HCT116 (cell line): ENCODE results near the gene LHCGR. TPM values are rescaled to one million over a fixed set of nuclear protein-coding genes. Genes with fewer than 3 reads are reported as not detected.

ENCODE experiments used
- ATAC-seq: fragments of 200-7000 bp; cut with Tn5 transposase; 2 replicates; pipeline ENCODE4 v1.9.1; 2020; ENCODE audit warnings: mild to moderate bottlenecking, moderate library complexity
- BruUV-seq: library from RNA; stranded (reverse); fragments of 400-500 nt; replicated peaks from 2 replicates; lab custom pipeline; 2021; lab: Mats Ljungman, UMichigan
- CTCF ChIA-PET: fragments of 300-600 bp; sonication (Branson Sonifier 250); formaldehyde crosslinking; loops from one replicate; lab custom pipeline; 2021; ENCODE audit warnings: antibody characterized with exemption; lab: Charles Lee
- POLR2A ChIA-PET: fragments of 300-600, 350-600 bp; sonication (Branson Sonifier 250); formaldehyde crosslinking; loops from one replicate; lab custom pipeline; 2021; ENCODE audit warnings: antibody characterized with exemption; lab: Charles Lee
- RAD21 ChIA-PET, 2 experiments: fragments of 300-600 bp; sonication (Branson Sonifier 250); formaldehyde crosslinking; loops; one replicate each; lab custom pipeline; 2023; ENCODE audit warnings: low total read pairs in 2 of 2; ENCODE audit not compliant: uncharacterized antibody in 2 of 2, unreplicated experiment in 2 of 2, low non-redundant PET in 1 of 2; lab: Charles Lee
- DNase-seq: peaks from one replicate; pipeline ENCODE4 v3.0.0-alpha.2; 2010; ENCODE audit warnings: low read depth, low spot score
- H2AFZ ChIP-seq: fragments of 200-600 bp; shearing (Covaris generic), sonication (generic); 2 replicates; pipeline ENCODE4 v1.6.1; 2017; ENCODE audit warnings: low read depth, mixed run types, mixed read lengths, antibody characterized with exemption, low read length; ENCODE audit not compliant: poor library complexity, severe bottlenecking
- H3K27ac ChIP-seq: 2 replicates; pipeline ENCODE4 v1.5.1; 2012; ENCODE audit warnings: low read depth, low read length
- H3K27me3 ChIP-seq: fragments of 200-600 bp; sonication (generic); 2 replicates; pipeline ENCODE4 v1.6.1; 2016; ENCODE audit warnings: mixed run types, low read length, mixed read lengths; ENCODE audit not compliant: insufficient read depth
- H3K36me3 ChIP-seq, 2 experiments: fragments of 200-500 bp in 1 of 2; fragments of 200-600 bp in 1 of 2; sonication (Bioruptor generic) in 1 of 2; sonication (generic) in 1 of 2; 2 replicates each; pipeline versions ENCODE4 v1.5.1 to v1.6.1; 2014 to 2016; ENCODE audit warnings: low read length in 2 of 2, inconsistent platforms in 1 of 2, mixed read lengths in 1 of 2, mixed run types in 1 of 2; ENCODE audit not compliant: insufficient read depth in 2 of 2, control insufficient read depth in 1 of 2
- H3K4me1 ChIP-seq, 2 experiments: fragments of 200-600 bp in 1 of 2; sonication (generic) in 1 of 2; 2 replicates each; pipeline versions ENCODE4 v1.5.1 to v1.6.1; 2012 to 2017; ENCODE audit warnings: low read length in 2 of 2, inconsistent platforms in 1 of 2, mild to moderate bottlenecking in 1 of 2, mixed read lengths in 1 of 2, mixed run types in 1 of 2, moderate library complexity in 1 of 2; ENCODE audit not compliant: insufficient read depth in 2 of 2, control insufficient read depth in 1 of 2
- H3K4me2 ChIP-seq: fragments of 200-600 bp; sonication (generic); 2 replicates; pipeline ENCODE4 v1.6.1; 2017; ENCODE audit warnings: mixed run types, low read length, mixed read lengths
- H3K4me3 ChIP-seq, 2 experiments: fragments of 200-600 bp in 1 of 2; sonication (generic) in 1 of 2; replicated peaks in 1 of 2; 2 replicates each; pipeline ENCODE4 v1.5.1; 2011 to 2016; ENCODE audit warnings: low read length in 2 of 2, control low read depth in 1 of 2, low read depth in 1 of 2, mild to moderate bottlenecking in 1 of 2, mixed read lengths in 1 of 2, mixed run types in 1 of 2
- H3K79me2 ChIP-seq: fragments of 200-600 bp; sonication (generic); 2 replicates; pipeline ENCODE4 v1.6.1; 2017; ENCODE audit warnings: mild to moderate bottlenecking, mixed run types, low read length, moderate library complexity, mixed read lengths; ENCODE audit not compliant: insufficient read depth
- H3K9ac ChIP-seq: fragments of 200-600 bp; sonication (generic); 2 replicates; pipeline ENCODE4 v1.6.1; 2016; ENCODE audit warnings: low read length, mixed read lengths
- H3K9me2 ChIP-seq: fragments of 200-600 bp; sonication (generic), shearing (Covaris generic); 2 replicates; pipeline ENCODE4 v1.6.1; 2017; ENCODE audit warnings: mixed run types, mild to moderate bottlenecking, moderate library complexity; ENCODE audit not compliant: insufficient read depth
- H3K9me3 ChIP-seq, 2 experiments: fragments of 200-500 bp in 1 of 2; fragments of 200-600 bp in 1 of 2; sonication (Bioruptor generic) in 1 of 2; sonication (generic) in 1 of 2; 2 replicates each; pipeline ENCODE4 v1.6.1; 2014 to 2017; ENCODE audit warnings: low read length in 2 of 2, mixed read lengths in 2 of 2, inconsistent platforms in 1 of 2, low read depth in 1 of 2, mild to moderate bottlenecking in 1 of 2, mixed run types in 1 of 2, moderate library complexity in 1 of 2; ENCODE audit not compliant: control insufficient read depth in 1 of 2, insufficient read depth in 1 of 2
- H4K20me1 ChIP-seq: fragments of 200-600 bp; sonication (generic), shearing (Covaris generic); 2 replicates; pipeline ENCODE4 v1.6.1; 2017; ENCODE audit warnings: mixed run types, mild to moderate bottlenecking, moderate library complexity; ENCODE audit not compliant: insufficient read depth
- ATF3 ChIP-seq: IDR thresholded peaks from 2 replicates; pipeline ENCODE4 v1.6.1; 2012
- CTCF ChIP-seq, 3 experiments: fragments of 200-600 bp in 1 of 3; sonication (generic) in 1 of 3; IDR thresholded peaks in 2 of 3; conservative IDR thresholded peaks in 1 of 3; 2 replicates each; pipeline ENCODE4 v1.5.1; 2012 to 2017; ENCODE audit warnings: low read depth in 2 of 3, low read length in 2 of 3, antibody characterized with exemption in 1 of 3, borderline replicate concordance in 1 of 3, control low read depth in 1 of 3, mild to moderate bottlenecking in 1 of 3, mixed read lengths in 1 of 3, mixed run types in 1 of 3, moderate library complexity in 1 of 3; ENCODE audit not compliant: insufficient read depth in 1 of 3
- ELF1 ChIP-seq: IDR thresholded peaks from 2 replicates; pipeline ENCODE4 v1.6.1; 2012; ENCODE audit warnings: low read depth, borderline replicate concordance
- FOSL1 ChIP-seq: IDR thresholded peaks from 2 replicates; pipeline ENCODE4 v1.6.1; 2012; ENCODE audit warnings: low read depth
- SRF ChIP-seq: IDR thresholded peaks from 2 replicates; pipeline ENCODE4 v1.6.1; 2012; ENCODE audit warnings: low read depth
- TCF7L2 ChIP-seq: IDR thresholded peaks from 2 replicates; pipeline ENCODE4 v1.7.0; 2011; ENCODE audit warnings: borderline replicate concordance, inconsistent platforms; ENCODE audit not compliant: insufficient read depth, insufficient read length; ENCODE audit errors: extremely low read depth
- ZBTB33 ChIP-seq: IDR thresholded peaks from 2 replicates; pipeline ENCODE4 v1.6.1; 2011; ENCODE audit warnings: mild to moderate bottlenecking, low read length, moderate library complexity; ENCODE audit not compliant: insufficient replicate concordance; ENCODE audit errors: extremely low read depth
- intact Hi-C: fragments of 100-400 bp; cut with micrococcal nuclease; formaldehyde crosslinking; loops from 2 replicates; pipeline ENCODE4 v1.10.0; 2022
- total RNA-seq: library from RNA; stranded (reverse); gene quantifications from one replicate; pipeline ENCODE4 v1.2.1, GENCODE V29; 2021; ENCODE audit not compliant: unreplicated experiment

LHCGR gene
- total RNA-seq, 1 experiment from 2014 or later: not detected

GRCh38 chr2:48713647-48714046, 41.9 kb downstream of the LHCGR start:
- BruUV-seq: no TSS peak
- ATAC-seq (no peak), DNase-seq (no peak)
- Histone ChIP-seq H3K9ac (no peak overlapping the region), H3K9me3 (no peaks in the 10 kb centered on the region), H2AFZ (no peak overlapping the region), H3K9me2 (no peaks in the 10 kb centered on the region), H3K4me2 (no peak overlapping the region), H3K27ac (no peak overlapping the region), H3K27me3 (peaks cover 48% of the 10 kb centered on the region), H4K20me1 (no peaks in the 10 kb centered on the region), H3K4me3 (no peak overlapping the region), H3K79me2 (no peaks in the 10 kb centered on the region), H3K4me1 (no peaks in the 10 kb centered on the region), H3K36me3 (no peaks in the 10 kb centered on the region)
- intact Hi-C loops: no loop called here
- RAD21 ChIA-PET: no interaction called here
- TF ChIP-seq ELF1 (no peak), CTCF (IDR thresholded peaks at IDR 0.05 in 2 of 3, conservative IDR thresholded peaks at IDR 0.05 in 1 of 3; ENCODE audit: borderline replicate concordance in 1 of 3, insufficient read depth in 1 of 3, low read depth in 2 of 3, low read length in 2 of 3) (no peak), ATF3 (no peak), FOSL1 (no peak), ZBTB33 (no peak), TCF7L2 (no peak), SRF (no peak)
- CTCF ChIA-PET: no interaction called here
- POLR2A ChIA-PET: no interaction called here
